ENCODE data around the gene EFNA5.

EFNA5 gene

DNA sequence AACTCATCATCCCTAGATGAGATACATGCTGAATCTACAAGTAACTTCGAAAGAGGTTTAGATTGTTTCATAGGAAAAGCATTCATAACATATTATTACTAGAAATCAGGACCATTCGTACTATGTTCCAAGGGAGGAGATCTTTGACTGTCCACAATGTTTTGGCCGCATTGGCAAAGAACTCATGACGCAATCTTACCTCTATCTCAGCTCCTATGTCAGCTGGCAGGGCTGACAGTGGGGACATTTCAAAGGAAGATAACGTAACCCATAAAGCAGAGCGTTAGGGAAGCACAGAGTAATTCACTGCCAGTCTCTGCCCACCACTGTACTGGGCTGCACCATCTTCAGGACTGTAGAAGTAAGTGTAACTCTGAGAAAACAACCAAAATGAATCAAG is 69.7 kb downstream of the EFNA5 start:
- DNase-seq = no peak

DNA sequence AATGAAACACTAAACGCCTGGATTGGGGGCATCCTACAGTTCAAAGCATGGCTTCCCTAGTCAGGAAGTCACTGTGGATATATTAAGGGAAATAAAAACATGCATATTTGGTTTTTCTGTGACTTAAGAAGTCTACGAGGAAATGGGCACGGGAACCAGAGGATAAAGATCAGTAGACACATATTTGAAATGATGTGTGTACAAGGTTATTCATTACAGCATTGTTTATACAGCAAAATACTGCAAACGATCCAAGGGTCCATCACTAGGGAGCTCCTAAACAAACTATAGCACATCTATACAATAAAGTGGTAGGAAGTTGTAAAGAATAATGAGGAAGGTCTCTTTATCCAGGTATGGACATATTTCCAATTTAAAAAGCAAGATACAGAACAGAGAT is 71.8 kb downstream of the EFNA5 start:
- no peak for DNase-seq

DNA sequence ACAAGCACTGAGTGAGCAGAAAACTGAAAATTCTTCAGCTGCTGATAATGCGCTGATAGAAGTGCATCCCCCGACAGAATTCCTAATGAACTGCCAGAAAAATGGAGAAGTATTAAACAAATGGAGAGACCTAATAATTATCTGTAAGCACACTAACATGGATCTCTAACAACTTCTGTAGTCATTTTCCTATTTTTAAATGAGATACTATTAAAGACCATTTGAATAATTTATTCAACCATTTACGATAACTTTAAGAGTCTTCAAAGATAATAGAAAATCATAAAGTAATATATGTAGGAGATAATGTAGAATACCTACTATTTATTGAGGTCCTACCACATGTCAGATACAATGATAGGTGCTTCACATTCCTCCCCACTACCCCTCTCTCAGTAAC is 72.9 kb downstream of the EFNA5 start:
- DNase-seq = no peak

DNA sequence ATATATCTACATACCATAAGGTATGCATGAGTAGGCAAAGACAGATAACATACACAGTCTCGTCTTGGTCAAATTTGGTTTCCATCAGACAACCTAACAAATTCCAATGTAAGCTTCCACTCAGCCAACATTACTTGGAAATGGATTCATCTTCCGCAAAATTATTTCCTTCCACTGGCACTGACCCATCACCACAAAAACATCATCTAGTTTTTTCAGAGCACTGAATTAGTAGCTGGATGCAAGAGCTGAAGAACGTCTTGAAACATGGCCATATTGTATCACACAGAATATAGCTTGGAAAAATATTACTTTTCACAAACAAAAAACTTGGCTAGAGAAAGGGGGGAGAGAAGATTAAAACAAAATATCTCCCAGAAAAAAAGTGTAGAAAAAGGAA is 73.5 kb downstream of the EFNA5 start:
- DNase-seq = no peak

DNA sequence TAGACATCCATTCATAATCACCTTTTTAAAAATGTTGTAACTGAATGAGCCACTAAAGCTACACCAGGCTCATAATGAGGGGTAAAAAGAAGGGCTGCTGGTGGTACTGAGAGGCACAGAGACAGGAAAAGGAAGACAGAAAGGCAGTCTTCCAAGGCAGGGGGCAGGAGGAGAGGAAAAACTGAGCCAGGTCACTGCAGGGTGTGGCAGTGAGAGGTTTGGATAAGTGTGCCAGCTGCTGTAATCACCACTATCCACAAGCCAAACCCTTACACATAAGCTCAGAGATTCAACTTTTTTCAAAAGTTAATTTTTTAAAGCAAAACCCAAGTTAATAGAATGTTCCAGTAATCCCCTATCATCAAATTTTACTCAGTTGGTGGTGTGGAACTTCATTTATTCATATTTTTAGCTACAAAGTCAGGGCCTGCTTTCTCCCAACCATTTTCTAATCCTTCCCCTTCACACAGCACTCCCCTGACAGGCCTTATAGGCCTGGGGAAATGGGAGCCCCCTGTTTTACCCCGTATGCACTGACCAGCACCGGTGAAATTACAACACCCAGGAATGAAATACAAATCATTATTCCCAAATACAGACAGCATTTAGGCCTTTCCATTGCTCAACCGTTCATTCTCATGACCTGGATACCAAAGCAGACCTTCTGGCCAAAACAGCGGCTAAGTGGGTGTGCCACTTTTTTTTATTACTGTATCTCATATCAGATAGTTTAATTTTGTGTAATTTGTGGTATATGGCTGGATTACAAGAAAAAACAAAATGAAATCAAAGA is 76.3 kb downstream of the EFNA5 start:
- DNase-seq = no peak

DNA sequence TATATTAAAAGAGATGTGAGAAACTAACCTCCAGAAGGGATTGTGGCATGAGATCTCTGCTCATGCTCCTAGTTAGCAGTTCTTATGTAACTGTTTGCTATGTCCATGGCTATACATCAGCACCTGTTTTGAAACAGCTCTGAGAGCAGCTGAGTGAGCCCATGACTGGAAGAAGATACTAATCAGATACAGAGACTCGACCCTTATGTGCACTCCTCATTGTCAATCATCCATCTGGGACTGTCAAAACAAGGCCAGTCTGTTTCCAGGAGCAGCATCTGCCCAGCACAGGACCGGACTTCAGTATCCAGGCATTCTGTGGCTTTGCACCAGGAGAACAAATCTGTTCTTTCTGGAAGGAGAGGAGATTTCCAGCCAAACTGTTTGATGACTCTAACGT is 77.7 kb downstream of the EFNA5 start:
- DNase-seq = peak; percentile 62

DNA sequence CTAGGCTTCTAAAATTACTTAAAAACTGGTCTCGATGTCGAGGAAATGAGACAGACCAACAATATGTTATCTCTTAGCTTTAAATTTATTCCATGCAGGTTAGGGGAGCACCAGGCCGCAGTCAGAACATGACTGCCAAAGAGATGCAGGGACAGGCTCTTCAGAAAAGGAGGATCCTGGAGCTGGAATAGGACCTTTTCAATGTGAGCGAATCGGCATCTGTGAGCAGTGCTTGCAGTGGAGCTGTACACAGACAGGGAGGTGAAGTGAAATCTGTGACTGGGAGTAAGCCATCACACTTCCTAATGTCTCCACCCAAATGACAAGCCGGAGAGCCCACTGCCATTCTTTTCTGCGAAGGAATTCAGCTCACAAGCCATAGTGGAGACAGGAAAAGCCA is 78.2 kb downstream of the EFNA5 start:
- peak; percentile 52 for DNase-seq

DNA sequence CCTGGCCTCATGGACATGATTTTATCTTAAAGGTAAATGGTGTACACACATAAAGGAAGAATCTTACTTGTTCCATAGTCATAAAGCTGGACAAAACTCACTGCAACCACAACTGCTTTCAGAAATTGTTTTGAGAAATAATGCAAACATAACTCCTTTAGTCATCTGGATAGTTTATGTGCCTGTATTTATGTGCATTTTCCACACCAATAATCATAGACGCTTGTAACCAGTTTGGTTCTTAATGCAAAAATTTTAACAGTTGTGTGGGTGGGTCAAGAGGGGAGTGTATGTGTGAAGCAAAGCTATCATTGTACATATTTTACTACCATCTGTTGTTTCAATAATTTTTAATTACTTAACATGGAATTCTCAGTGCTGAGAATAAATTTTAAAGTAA is 80.1 kb downstream of the EFNA5 start:
- no peak for DNase-seq

DNA sequence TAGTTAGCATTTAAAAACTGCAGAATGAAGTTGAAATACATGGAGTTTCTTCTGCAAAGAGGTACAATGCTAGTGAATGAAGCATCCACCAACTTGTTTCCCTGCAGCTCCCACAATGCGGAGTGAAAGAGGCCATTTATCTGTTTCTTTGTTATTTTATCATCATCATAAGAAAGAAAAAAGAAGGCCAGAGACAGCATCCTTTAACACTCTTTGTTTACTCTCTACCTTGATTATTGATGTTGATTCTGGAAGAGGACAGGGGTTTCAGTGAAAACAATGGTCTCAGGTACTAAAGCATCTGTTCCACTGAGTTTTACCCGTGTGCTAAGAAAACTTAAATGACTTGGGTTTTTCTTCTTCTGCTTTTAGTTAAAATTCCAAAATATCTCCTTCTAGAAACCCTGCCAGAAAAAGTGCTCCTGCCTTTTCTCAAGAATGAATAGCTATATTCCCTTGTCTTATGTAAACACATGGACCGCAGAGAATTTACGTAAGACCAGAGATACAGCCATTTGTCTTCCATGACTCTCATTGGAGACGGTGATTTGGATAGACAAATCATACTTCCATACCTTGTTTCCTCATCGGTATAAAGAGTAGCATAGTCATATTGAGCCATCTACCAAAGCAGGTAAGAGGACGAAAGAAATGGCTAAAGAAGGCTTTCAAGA is 81.1 kb downstream of the EFNA5 start:
- DNase-seq = no peak

DNA sequence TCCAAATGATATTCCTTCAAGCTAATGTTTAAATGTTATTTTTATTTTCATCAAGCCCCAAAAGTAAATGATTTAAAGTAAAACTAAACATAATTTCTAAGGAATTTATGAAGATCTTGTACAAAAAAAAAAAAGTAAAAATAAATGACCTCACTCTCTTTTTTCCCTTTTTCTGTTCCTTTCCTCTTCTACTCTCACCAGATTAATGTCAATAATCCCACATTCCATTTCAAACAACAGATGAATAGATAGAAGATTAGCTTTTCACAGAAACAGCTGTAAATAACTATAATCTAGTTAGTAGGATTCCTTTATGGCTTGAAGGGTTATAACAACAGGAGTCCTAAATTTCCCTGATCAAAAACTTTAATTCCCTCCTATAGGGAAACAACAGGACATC is 88.1 kb downstream of the EFNA5 start:
- no peak for DNase-seq

DNA sequence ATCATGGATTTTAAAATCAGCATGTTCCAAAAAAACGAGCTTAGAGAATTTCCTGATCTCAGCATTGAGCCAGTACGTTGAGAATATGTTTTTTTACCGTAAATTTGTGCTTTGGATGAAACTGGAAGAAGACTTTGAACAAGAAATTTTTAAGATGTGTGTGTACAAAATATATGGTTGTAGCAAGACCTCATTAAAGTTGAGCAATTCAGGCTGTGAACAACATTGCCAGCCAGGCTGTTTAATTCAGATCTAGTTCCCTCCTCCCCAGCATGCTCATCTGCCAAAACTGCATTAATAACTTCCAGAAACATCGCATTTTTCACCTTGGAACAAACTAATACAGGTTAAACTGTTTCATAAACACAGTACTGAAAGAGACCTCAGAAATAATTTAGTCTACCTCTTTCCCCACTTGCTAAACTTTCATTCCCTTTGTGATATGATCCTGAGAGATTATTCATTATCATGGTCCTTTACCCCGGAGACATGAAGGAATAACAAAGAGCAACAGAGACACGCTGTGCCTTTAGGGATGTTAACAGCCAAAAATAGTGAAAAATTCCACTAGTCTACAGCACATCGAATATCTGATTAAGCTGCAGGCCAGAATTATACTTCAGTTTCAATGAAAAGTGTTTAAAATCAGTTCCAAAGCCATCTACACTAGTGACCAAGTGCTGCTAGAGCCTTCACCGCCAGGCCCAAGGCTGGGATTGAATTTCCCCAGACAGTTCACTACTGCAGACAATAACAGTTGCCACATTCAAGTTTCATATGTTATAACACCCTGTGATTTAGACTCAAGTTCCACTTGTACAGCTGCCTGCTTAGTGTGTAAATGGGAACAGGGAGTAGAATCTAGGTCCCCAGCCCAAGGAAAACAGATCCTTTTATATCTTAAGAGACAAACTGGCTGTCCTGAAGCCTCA is 89.6 kb downstream of the EFNA5 start:
- DNase-seq = no peak

DNA sequence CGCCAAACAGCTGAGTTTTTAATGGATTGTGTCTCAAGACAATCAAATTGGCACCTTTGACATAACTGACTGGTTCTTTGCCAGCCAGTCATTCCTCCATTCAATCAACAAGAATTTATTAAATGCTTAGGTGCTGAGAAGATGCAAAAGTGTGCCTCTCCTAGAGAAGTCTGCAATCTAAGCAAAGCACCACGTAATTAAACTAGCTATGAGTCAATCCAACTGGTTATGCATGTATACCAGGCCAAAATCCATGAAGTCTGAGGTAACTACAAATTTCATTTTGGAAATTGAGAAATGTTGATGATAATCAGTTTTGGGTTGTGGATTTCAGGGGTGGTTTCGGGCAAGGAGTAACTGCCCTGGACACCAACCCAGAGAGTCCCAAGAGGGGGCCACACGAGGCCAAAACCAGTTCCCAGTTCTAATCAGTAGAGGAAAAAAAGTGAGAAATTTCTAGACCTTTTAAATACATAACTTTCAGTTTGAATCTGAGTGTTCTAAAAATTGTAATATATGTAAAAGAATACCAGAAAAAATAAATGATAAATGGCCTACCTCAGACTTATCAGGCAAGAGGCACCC is 92.6 kb downstream of the EFNA5 start:
- no peak for DNase-seq

DNA sequence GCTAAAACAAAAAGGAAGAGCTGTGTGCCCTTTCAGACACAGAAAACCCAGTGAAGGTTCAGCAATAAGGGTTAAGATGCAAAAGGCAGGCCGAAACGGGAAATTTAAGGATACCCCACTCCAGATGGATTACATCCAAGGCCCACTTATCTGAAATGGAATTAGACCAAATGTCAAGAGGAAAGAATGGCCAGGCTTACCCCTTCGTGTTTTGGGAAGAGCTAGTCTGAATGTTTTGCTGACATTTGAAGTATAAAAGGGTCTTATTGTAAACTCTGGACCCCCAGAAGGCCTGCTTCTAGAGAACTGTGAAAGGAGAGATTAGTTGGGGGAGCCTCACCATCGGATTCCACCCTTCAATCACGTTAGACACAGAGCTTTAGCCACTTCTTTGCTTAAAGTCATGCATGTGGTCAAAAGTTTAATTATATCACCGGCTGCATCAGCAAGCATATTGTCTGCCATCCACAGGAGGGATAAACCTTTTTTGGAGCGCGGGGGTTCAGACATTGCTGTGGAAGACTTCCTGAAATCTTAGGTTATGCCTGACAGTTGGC is 93.3 kb downstream of the EFNA5 start:
- no peak for DNase-seq

DNA sequence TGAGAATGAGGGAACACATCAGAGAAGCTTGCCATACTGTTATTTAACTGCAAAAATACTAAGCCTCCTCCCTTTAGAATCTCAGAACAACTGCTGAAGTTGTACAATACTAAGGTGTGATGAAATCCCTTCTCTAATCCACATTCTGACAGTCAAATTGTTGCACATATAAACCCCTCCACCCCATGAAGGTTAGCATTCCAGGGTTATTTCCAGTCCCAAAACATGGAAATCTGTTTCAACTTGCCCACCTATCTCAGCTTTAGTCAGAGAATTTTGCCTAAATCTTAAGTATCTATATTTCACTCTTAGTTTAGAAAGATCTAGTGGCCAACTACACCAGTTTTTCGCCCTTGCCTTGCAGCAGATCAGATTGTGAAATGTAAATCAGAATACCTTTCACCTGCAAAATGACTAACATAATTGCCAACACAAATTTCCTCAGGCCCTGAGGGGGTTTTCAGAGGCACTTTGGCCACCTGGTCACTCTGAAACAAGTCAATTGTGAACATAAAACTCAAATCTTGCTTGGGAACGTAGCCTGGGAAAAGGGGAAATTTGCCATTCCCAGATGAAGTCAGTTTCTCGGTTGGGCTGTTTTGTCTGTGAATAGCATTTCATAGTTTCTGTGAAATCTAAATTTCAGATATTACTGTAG is 93.9 kb downstream of the EFNA5 start:
- no peak for DNase-seq

DNA sequence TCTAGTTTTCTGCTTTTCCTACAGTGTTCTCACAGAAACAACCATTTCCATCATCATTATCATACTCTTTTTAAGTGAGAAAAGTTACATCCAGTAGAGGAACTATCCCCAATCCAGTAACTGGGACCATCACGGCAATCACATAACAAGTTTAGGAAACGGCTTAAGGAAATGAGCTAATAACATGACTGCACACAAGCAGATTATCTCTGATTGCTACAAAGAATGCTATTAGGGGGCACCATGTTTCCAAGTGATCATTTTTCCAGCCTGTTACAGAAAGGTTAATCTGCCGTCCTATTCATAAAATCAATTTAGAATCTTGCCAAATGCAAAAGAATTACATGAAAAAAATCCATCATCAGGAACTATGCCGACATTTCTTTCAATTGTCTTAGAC is 94.6 kb downstream of the EFNA5 start:
- DNase-seq = no peak

DNA sequence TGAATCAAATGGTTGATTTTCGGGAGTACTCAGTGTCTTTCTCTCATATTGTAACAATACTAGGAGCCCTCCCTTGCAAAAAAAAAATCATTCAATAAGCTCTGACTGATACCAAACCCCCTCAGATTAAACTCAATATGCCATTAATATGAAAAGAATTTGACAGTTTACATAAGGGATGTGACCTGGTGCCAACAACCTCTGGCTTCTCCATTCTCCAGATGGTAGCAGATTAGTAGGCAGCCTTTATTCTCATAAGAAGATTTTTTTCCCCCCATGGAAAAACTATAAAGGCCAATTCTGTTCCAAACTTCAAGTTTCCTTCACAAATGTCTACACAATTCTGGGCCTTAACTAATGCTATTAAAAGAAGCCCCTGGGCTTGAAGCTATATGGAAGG is 96.5 kb downstream of the EFNA5 start:
- no peak for DNase-seq

DNA sequence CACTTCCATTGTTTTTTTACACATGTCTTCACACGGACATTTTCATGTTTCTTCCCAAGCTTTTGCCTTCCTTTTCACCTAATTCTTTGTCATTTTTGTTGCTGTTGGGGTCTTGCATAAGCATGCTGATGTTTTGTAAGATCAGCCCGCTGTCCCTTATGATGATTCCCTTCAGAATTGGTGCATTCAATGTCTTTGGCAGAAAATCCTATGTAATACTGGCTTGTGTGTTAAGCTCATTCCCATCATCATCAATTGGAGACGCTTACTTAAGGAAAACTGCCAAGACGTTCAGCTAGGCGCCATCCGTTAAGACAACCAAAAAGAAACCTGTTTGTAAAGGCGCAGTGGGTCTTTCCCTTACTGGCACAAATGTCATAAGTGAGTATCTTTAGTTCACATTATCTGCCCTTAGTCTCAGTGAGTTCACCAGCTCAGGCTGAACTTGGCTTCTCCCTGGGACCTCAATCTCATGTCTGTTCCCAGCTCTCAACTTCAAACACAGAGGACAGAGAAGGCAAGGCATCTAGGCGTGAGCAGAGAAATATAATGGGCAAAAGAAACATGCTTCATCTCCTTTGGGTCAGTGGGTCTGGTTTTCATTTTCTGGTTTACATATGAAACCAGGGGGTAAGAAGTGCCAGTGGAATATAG is 97.9 kb downstream of the EFNA5 start:
- DNase-seq = no peak

DNA sequence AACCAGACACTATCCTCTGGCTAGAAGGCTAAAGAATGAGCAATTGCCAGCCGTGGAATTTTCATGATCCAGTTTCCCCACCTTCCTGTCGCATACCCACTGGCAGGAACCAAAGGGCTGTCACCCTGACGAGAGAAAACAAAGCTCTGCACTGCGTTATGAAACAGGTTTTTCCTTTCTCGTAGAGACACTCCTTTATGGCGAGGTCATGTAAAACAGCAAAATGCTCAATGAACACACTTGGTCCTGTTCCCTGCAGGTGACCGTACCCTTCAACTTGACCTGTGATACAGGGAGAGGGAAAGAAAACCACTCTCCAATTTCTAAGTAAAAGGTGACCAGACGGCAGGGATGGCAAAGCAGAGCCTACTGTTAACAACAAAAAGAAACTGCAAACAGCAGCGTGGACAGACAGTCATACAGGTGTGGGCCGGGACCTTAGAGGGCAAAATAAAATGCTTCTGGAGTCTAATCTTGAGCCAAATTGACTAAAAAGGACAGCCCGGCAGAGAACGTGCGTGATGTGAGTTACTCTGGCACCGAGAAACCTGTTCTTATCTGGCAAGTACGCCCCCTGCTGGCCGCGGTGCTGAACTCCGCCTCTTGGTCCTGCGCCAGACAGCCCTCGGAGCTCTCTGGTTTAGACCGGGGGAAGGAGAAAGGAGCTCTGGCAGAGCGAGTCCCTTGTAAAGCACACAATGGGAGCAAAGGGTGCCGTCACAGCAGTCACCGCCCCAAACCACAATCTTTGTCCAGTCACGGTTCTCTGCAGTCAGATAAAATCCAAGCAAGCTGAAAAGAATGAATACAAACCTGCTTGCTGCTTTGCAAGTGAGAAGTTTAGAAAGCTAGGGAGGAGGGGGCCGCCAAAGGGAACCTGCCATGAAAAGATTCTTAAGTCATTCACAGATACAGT is 98.9 kb downstream of the EFNA5 start:
- peak; percentile 94 for DNase-seq

DNA sequence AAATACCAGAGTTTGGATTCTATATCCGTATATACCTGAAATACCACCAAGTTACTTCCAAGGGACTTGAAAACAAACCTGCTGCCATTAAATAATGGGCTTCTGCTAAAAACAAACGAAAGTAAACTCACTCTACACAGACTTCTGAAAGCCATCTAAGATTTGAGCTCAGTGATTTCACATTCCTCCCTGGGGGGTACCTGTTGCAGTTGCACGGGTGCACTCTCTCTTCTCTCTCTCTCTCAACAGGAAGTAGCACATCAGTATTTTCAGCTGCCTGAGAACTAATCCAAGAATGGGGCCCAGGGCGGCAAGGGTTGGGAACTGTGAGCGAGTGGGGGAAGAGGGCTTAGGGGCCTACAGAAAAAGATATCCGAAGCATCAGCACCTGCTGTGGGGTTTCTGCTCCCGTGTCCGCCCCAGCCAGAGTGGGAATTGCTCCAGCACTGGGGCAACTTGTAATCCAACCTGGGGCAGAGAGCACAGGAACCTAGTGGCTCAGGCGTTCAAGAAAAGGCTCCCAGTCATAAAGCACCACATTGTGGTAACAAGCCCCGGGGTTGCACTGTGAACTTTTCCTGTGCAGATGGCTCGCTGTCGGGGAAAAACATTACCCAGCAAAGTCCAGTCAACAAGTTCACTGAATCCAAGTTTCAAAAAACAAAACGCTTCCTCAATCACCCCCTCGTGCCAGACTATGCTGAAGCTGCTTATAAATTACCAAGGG is 99.8 kb downstream of the EFNA5 start:
- DNase-seq = peak; percentile 51

DNA sequence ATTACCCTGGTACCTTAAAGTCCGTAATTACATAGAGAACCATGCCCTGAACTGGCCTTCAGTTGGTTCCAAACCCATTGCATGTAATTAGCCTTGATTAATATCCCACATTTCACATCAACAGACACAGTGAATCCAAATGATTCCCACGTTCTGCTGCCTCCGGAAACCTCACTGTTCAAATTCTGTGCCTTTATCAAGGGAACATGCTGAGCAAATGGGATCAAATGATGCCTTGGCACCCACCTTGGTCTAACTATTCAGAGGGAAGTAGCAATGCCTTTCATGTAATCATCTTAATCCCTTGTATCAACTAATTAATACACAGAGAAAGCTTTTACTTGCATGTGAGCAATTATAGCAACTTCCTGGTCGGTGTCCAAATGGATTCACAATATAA is 100.6 kb downstream of the EFNA5 start:
- DNase-seq = no peak

Data from retina (tissue), 1 donor.